ENCODE data around the gene PABPC3. TPM values are rescaled to one million over a fixed set of nuclear protein-coding genes. Genes with fewer than 3 reads are reported as not detected.

The PABPC3 gene
- total RNA-seq: 0.17 and 0.26 TPM in 2 replicates
- 0.23 and 0.27 TPM in 2 replicates for polyA plus RNA-seq
- polyA plus RNA-seq (2012): 0.20 and 0.45 TPM in 2 replicates
- not detected in 2 replicates for polyA minus RNA-seq (ENCODE audit: low replicate concordance)

DNA sequence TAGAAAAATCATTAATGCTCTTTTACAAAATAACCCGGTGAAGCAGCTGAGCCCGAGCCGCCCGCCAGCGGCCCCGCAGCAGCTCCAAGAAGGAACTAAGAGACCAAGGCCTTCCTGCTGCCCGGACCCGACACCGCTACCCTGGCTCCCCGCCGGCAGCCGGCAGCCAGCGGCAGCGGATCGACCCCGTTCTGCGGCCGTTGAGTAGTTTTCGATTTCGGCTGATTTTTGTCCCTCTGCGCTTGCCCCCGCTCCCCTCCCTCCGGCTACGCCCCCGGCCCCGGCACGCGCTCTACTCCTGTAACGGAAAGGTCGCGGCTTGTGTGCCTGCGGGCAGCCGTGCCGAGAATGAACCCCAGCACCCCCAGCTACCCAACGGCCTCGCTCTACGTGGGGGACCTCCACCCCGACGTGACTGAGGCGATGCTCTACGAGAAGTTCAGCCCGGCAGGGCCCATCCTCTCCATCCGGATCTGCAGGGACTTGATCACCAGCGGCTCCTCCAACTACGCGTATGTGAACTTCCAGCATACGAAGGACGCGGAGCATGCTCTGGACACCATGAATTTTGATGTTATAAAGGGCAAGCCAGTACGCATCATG lies at the start of gene PABPC3:
Gene PABPC3 (plus strand): TSS at position 286 of the 603 bp plus-strand sequence. CDS start 63 bp downstream, at position 349.
- H3K4me1 ChIP-seq (ENCODE audit: control insufficient read depth, extremely low read depth, insufficient read depth, low read length): no peaks in the 10 kb centered on the region
- H3K9me3 ChIP-seq (ENCODE audit: control insufficient read depth, insufficient read depth, low read depth, low read length): no peaks in the 10 kb centered on the region
- no peaks in the 10 kb centered on the region for H4K20me1 ChIP-seq (ENCODE audit: control insufficient read depth, extremely low read depth, insufficient read depth, low read length)
- H2AFZ ChIP-seq (ENCODE audit: low read length): no peak within 1 kb of the TSS
- H3K27me3 ChIP-seq (ENCODE audit: control insufficient read depth, insufficient read depth, low read length): no peaks in the 10 kb centered on the region
- no peak within 1 kb of the TSS for H3K4me2 ChIP-seq (ENCODE audit: extremely low read depth, insufficient read depth, low read length)
- peak within 1 kb of the TSS in 2 of 4 experiments; percentile 40 to 42 for H3K4me3 ChIP-seq (replicated peaks in 1 of 4; ENCODE audit: control extremely low read depth in 1 of 4, insufficient read depth in 1 of 4, low read depth in 3 of 4, low read length in 4 of 4)
- TF ChIP-seq EZH2 (IDR thresholded peaks at IDR 0.05; ENCODE audit: low read length, missing control alignments): no peak
- peak in 1 of 2 donors; percentile 12 for DNase-seq (ENCODE audit: low read depth in 2 of 2)
- H3K36me3 ChIP-seq (ENCODE audit: control insufficient read depth, insufficient read depth, low read length): no peaks in the 10 kb centered on the region
- H3K9ac ChIP-seq (ENCODE audit: insufficient read depth, low read length): no peak within 1 kb of the TSS
- no peak within 1 kb of the TSS for H3K27ac ChIP-seq (ENCODE audit: insufficient read depth, low read length)
- H3K79me2 ChIP-seq (ENCODE audit: control insufficient read depth, insufficient read depth, low read length): no peaks in the 10 kb centered on the region

DNA sequence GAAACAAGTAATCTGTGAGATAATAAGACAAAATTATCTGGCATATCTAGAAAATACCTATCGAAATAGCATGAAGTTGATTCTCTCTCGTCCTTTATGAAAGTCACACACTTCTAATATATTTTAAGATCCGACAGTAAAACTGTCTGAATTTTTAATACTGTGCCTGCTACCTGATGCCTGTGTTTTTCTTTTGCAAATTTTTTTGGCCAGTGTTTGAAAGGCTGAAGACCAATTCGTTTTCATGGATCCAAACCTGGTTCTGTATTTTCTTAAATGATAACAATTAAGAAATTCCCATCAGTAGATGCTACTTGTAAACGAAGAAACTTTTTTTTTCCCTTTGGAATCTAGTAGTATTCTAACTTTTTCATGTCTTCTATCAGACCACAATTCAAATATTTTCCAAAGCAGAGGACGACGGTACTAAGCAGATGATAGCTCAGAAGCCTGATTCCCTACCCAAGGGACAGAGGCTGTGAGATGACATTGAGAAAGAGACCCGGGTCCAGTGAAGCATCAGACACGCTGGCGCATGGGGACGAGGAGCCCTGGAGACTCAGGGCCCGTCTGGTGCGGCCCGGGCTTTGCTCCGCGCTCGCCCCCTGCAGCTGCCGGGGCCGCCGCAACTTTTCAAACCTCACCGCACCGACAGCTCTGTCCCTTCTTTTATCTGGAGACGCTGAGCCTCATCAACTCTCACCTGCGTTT lies 49.5 kb upstream of the PABPC3 start:
- TF ChIP-seq, protein P1, sequence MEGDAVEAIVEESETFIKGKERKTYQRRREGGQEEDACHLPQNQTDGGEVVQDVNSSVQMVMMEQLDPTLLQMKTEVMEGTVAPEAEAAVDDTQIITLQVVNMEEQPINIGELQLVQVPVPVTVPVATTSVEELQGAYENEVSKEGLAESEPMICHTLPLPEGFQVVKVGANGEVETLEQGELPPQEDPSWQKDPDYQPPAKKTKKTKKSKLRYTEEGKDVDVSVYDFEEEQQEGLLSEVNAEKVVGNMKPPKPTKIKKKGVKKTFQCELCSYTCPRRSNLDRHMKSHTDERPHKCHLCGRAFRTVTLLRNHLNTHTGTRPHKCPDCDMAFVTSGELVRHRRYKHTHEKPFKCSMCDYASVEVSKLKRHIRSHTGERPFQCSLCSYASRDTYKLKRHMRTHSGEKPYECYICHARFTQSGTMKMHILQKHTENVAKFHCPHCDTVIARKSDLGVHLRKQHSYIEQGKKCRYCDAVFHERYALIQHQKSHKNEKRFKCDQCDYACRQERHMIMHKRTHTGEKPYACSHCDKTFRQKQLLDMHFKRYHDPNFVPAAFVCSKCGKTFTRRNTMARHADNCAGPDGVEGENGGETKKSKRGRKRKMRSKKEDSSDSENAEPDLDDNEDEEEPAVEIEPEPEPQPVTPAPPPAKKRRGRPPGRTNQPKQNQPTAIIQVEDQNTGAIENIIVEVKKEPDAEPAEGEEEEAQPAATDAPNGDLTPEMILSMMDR (conservative IDR thresholded peaks at IDR 0.05 in 1 of 2, IDR thresholded peaks at IDR 0.05 in 1 of 2; ENCODE audit: low read depth in 1 of 2, low read length in 2 of 2): no peak
- TF ChIP-seq EZH2 (IDR thresholded peaks at IDR 0.05; ENCODE audit: low read length, missing control alignments): no peak
- DNase-seq (ENCODE audit: low read depth in 2 of 2): no peak
- Histone ChIP-seq H3K4me3 (replicated peaks in 1 of 4; ENCODE audit: control extremely low read depth in 1 of 4, insufficient read depth in 1 of 4, low read depth in 3 of 4, low read length in 4 of 4) (peak overlapping the region in 3 of 4 experiments; percentile 16 to 53 (median 37)), H3K9me3 (ENCODE audit: control insufficient read depth, insufficient read depth, low read depth, low read length) (no peaks in the 10 kb centered on the region), H3K27me3 (ENCODE audit: control insufficient read depth, insufficient read depth, low read length) (peaks cover 9% of the 10 kb centered on the region), H3K9ac (ENCODE audit: insufficient read depth, low read length) (no peak overlapping the region), H3K4me1 (ENCODE audit: control insufficient read depth, extremely low read depth, insufficient read depth, low read length) (no peaks in the 10 kb centered on the region), H3K4me2 (ENCODE audit: extremely low read depth, insufficient read depth, low read length) (peak overlapping the region; percentile 78), H4K20me1 (ENCODE audit: control insufficient read depth, extremely low read depth, insufficient read depth, low read length) (no peaks in the 10 kb centered on the region), H3K79me2 (ENCODE audit: control insufficient read depth, insufficient read depth, low read length) (no peaks in the 10 kb centered on the region), H3K36me3 (ENCODE audit: control insufficient read depth, insufficient read depth, low read length) (no peaks in the 10 kb centered on the region), H2AFZ (ENCODE audit: low read length) (no peak overlapping the region), H3K27ac (ENCODE audit: insufficient read depth, low read length) (no peak overlapping the region)

DNA sequence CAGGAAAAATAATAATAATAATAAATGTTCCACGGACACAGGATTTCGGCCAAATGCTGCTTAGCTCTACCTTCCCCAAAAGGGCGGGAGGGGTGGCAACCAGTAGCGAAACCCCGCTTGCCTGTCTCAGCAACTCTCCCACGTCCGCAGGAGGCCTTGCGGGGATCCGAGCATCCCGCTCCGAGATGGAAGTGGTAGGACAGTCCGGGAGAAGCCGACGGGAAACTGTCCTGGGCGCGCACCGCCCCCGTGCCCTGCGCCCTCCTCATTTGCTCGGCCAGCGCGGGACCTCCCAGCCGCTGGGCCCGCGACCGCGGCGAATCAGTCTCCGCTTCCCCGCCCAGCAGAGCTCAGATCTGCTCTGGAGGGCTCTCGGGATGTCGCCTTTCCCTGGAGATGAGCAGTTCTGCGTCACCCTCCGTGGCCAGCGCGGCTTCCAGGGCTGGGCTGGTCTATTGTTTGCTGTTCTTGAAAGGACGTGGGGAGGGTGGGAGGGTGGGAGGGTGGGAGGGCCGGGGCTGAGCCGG lies 48.9 kb upstream of the PABPC3 start:
- Histone ChIP-seq H3K4me1 (ENCODE audit: control insufficient read depth, extremely low read depth, insufficient read depth, low read length) (no peaks in the 10 kb centered on the region), H3K27ac (ENCODE audit: insufficient read depth, low read length) (no peak overlapping the region), H3K27me3 (ENCODE audit: control insufficient read depth, insufficient read depth, low read length) (peaks cover 9% of the 10 kb centered on the region), H3K4me2 (ENCODE audit: extremely low read depth, insufficient read depth, low read length) (peak overlapping the region; percentile 78), H3K9ac (ENCODE audit: insufficient read depth, low read length) (no peak overlapping the region), H3K36me3 (ENCODE audit: control insufficient read depth, insufficient read depth, low read length) (no peaks in the 10 kb centered on the region), H3K79me2 (ENCODE audit: control insufficient read depth, insufficient read depth, low read length) (no peaks in the 10 kb centered on the region), H3K4me3 (replicated peaks in 1 of 4; ENCODE audit: control extremely low read depth in 1 of 4, insufficient read depth in 1 of 4, low read depth in 3 of 4, low read length in 4 of 4) (peak overlapping the region; percentile 10 to 53 (median 26)), H3K9me3 (ENCODE audit: control insufficient read depth, insufficient read depth, low read depth, low read length) (no peaks in the 10 kb centered on the region), H4K20me1 (ENCODE audit: control insufficient read depth, extremely low read depth, insufficient read depth, low read length) (no peaks in the 10 kb centered on the region), H2AFZ (ENCODE audit: low read length) (peak overlapping the region; percentile 55)
- TF ChIP-seq, protein P1 (conservative IDR thresholded peaks at IDR 0.05 in 1 of 2, IDR thresholded peaks at IDR 0.05 in 1 of 2; ENCODE audit: low read depth in 1 of 2, low read length in 2 of 2): no peak
- TF ChIP-seq EZH2 (IDR thresholded peaks at IDR 0.05; ENCODE audit: low read length, missing control alignments): peak; percentile 74
- peak; percentile 8 to 49 for DNase-seq (ENCODE audit: low read depth in 2 of 2)

All from fibroblast of lung (primary cell).